ENCODE results near the gene SPEF2.

The SPEF2 gene

DNA sequence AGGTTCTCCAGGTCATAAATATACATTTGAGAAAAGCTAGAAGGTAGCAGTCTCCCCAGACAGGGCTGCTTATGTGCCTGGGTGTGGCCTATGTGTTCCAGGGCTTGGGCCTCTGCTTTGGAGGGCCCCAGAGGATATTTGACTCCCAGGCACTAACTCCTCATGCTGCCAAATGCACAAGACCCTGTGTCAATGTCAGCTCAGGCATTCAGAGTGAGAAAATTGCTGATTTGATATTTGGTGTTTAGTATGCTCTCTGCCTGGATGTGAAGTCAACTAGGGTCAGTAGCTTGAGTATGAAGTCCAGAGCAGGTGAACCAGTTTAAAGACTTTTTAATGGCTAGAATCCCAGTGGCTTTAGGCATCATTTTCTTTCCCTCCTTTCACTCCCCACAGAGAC is 181.5 kb downstream of the SPEF2 start:
- Mint-ChIP-seq H3K27me3 (no peaks in the 10 kb centered on the region), H3K4me1 (peaks cover 62% of the 10 kb centered on the region), H3K27ac (no peak overlapping the region), H3K36me3 (ENCODE audit: low read depth) (no peaks in the 10 kb centered on the region), H3K9me3 (no peaks in the 10 kb centered on the region), H3K4me3 (no peak overlapping the region)
- DNase-seq = no peak
- ATAC-seq = no peak

DNA sequence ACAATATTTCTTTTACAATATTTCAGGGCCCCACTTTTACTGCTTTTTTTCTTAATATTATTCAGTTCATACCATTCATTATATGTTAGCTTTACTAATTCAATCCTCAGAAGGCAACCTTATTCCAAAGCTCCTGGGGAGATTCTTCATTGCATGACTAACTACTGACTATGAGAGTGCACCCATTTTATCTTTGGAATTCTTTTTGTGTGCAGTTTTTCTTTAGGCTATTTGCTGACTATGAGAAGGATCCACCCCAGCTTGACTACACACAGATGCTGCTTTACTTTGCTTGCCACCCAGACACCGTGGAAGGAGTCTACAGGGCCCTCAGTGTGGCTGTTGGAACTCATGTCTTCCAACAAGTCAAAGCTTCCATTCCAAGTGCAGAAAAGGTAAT is 182.1 kb downstream of the SPEF2 start:
- Mint-ChIP-seq H3K4me1 (peaks cover 62% of the 10 kb centered on the region), H3K36me3 (ENCODE audit: low read depth) (no peaks in the 10 kb centered on the region), H3K27ac (no peak overlapping the region), H3K27me3 (no peaks in the 10 kb centered on the region), H3K9me3 (no peaks in the 10 kb centered on the region), H3K4me3 (no peak overlapping the region)
- ATAC-seq = no peak
- no peak for DNase-seq

DNA sequence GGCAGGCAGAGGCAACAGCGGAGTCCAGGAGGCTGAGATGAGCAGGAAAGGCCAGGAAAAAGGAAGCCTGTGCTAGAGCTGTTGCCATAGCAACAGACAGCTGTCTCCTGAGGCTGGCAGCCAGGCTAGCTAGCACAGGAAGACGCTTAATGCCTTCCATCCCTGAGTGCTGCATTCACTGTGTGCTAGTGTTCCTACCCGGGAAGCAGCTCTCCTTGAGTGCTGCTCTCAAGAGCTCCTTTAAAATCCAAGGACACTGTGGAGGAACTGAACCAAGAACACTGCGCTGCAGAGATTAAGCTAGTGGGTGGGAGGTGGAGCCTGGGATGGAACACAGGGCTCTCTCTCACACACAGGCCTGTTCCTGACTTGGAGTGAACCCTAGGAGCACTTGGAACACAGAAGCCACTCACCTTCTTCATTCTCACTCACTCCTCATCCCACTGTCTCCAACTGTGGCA is 185.6 kb downstream of the SPEF2 start:
- no peak overlapping the region for H3K4me3 Mint-ChIP-seq
- no peak for ATAC-seq
- DNase-seq = no peak
- H3K9me3 Mint-ChIP-seq = no peaks in the 10 kb centered on the region
- H3K27me3 Mint-ChIP-seq = no peaks in the 10 kb centered on the region
- H3K4me1 Mint-ChIP-seq = peaks cover 64% of the 10 kb centered on the region
- H3K36me3 Mint-ChIP-seq (ENCODE audit: low read depth) = peaks cover 2% of the 10 kb centered on the region
- peak overlapping the region; percentile 87 for H3K27ac Mint-ChIP-seq

DNA sequence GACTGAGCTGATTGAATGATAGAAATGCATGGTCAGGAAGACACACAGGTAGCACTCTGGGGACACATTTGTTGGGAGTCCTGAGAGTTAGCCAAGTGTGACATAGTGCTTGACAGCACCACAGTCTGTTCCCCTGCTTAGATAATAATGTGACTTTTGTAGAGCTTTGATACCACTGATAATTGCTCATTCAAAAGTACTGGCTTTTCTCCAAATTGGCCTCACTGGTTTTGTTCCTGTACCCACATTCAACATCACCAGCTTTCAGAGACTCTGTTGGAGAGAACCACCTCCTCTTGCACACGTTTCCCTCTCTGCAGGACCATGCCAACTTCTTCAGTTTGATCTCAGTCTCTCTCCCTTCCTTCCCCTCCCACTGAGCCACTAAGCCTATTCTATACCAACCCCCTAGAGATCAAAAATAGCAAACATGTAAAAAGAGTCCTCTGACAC is 186.6 kb downstream of the SPEF2 start:
- Mint-ChIP-seq H3K4me1 (peaks cover 68% of the 10 kb centered on the region), H3K9me3 (no peaks in the 10 kb centered on the region), H3K27ac (peak overlapping the region; percentile 87), H3K36me3 (ENCODE audit: low read depth) (peaks cover 2% of the 10 kb centered on the region), H3K4me3 (no peak overlapping the region), H3K27me3 (no peaks in the 10 kb centered on the region)
- DNase-seq (no peak), ATAC-seq (peak; percentile 65)

DNA sequence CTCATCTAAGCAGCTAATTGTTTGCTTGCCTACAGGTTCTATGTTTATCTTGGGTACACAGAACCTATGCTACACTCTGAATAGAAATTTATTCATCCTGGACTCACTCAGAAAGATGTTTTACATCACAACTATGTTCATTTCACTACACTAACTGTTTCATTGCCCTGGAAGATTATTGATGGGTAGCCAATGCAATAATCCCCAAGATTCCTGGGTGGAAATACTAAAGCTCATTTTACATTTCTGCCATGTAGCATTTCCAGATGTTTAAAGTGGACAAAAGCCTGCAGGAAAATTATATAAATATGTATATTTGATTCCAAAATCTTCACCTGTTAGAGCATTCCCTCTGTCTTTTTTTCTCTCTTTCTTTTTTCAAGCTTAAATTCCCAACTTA is 187.2 kb downstream of the SPEF2 start:
- peaks cover 2% of the 10 kb centered on the region for H3K36me3 Mint-ChIP-seq (ENCODE audit: low read depth)
- H3K4me3 Mint-ChIP-seq = no peak overlapping the region
- H3K4me1 Mint-ChIP-seq = peaks cover 74% of the 10 kb centered on the region
- no peak for ATAC-seq
- H3K9me3 Mint-ChIP-seq = no peaks in the 10 kb centered on the region
- H3K27ac Mint-ChIP-seq = peak overlapping the region; percentile 87
- H3K27me3 Mint-ChIP-seq = no peaks in the 10 kb centered on the region
- no peak for DNase-seq

DNA sequence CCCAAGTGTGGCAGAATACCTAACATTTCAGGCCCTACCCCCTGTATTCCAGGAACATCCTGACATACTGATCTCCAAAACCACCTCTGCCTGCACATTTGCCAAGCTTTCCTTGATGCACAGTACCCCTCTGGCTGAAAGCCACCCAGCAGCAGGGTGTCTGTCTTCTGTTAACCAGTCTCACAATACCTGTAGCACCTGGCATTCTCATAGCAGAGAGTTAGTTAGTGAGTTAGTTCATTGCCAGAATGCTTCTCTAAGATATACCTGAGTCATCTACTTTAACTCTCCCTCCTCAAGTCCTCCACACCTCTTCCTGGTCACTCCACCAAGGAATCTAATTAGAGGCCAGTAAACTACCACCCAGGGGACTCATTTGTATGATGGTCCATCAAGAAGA is 192.9 kb downstream of the SPEF2 start:
- DNase-seq (no peak), ATAC-seq (no peak)
- peak overlapping the region; percentile 5 for H3K4me3 Mint-ChIP-seq
- no peaks in the 10 kb centered on the region for H3K27me3 Mint-ChIP-seq
- no peaks in the 10 kb centered on the region for H3K9me3 Mint-ChIP-seq
- peak overlapping the region; percentile 73 for H3K27ac Mint-ChIP-seq
- peaks cover 71% of the 10 kb centered on the region for H3K4me1 Mint-ChIP-seq
- peaks cover 2% of the 10 kb centered on the region for H3K36me3 Mint-ChIP-seq (ENCODE audit: low read depth)

DNA sequence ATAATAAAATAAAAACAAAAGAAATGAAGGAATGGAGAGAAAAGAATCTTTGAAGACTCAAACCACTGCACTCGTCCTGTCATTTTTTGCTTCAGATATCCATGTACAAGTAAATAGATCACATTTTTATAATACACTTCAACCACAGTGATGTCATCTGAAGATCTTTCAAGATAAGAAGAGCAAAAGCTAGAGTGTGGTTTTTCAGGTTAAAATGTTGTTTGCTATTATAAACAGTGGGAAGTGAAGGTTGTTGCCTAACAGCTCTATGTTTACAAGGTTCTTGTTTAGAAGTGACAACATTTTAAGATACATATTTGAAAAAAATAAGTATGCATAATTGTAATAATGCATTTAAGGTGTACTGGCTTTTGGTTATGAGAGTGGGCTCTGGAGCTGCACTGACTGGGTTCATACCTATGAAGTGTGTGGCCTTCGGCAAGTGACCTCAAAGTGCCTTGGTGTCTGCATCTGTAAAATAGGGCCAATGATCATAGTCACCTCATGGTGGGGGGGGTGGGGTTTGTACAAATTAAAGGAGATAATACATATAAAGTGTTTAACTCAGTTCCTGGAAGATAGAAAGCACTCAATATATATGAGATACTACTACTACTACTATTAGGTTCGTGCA is 193.6 kb downstream of the SPEF2 start:
- Mint-ChIP-seq H3K4me1 (peaks cover 65% of the 10 kb centered on the region), H3K27ac (peak overlapping the region; percentile 73), H3K36me3 (ENCODE audit: low read depth) (peaks cover 2% of the 10 kb centered on the region), H3K27me3 (no peaks in the 10 kb centered on the region), H3K9me3 (no peaks in the 10 kb centered on the region), H3K4me3 (no peak overlapping the region)
- ATAC-seq (peak; percentile 58), DNase-seq (no peak)

DNA sequence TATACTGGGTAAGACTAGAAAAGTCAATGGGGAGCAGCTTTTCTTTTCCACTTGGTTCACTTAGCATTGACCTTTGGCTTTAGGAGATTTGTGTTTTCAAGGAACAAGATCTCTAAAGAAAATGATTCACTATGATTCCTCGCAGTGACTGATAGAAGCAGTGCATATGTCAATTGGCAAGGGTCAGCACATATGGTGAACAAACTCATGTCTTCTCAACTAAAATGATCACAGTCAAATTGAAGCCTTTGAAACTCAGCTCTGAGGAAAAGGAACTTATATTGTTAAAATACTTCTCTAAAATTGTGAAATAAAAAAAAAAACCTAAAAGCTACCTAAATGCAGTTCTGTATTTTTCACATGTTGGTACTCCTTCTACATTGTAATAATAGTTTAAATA is 195.9 kb downstream of the SPEF2 start:
- Mint-ChIP-seq H3K4me1 (peaks cover 43% of the 10 kb centered on the region), H3K4me3 (no peak overlapping the region), H3K9me3 (no peaks in the 10 kb centered on the region), H3K27ac (peak overlapping the region; percentile 57), H3K27me3 (no peaks in the 10 kb centered on the region), H3K36me3 (ENCODE audit: low read depth) (no peaks in the 10 kb centered on the region)
- ATAC-seq (no peak), DNase-seq (no peak)

DNA sequence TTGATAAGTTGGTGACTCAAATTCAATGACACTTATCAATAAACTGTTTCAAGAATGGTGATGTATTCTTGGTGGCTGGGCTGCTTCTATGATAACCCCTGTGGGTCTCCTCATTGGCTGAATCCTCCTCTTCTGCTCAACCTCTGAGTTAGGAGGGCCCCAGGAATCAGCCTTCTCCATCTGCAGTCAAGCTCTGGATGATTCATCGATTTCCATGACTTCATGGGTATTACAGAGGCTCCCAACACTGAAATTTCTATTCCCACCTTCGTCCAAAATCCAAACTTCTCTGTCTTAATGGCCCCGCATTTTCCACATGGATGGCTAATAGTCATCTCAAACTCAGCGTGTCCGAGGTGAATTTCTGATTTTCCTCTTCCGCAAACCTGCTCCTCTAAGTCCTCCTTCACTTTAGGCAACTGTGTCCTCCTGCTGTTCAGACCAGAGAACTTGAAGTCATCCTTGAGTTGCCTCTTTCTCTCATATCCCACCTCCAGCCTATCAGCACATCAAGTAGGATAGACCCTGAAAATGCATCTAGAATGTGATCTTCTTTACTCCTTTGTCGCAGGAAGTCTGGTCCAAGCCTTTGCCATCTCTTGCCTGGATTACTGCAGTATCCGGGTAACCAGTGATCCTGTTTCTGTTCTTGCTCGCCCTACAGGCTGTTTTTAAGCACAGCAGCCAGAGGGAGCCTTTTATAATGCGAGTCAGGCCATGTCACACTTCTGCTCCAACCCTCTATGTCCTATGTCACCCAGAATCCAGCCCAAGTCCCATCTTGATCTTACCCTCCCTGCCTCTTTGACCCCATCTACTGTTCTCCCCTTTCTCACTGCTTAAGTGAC is 197.7 kb downstream of the SPEF2 start:
- Mint-ChIP-seq H3K27me3 (no peaks in the 10 kb centered on the region), H3K36me3 (ENCODE audit: low read depth) (peaks cover 3% of the 10 kb centered on the region), H3K27ac (no peak overlapping the region), H3K9me3 (no peaks in the 10 kb centered on the region), H3K4me1 (peaks cover 45% of the 10 kb centered on the region), H3K4me3 (no peak overlapping the region)
- peak; percentile 41 for ATAC-seq
- DNase-seq = no peak

DNA sequence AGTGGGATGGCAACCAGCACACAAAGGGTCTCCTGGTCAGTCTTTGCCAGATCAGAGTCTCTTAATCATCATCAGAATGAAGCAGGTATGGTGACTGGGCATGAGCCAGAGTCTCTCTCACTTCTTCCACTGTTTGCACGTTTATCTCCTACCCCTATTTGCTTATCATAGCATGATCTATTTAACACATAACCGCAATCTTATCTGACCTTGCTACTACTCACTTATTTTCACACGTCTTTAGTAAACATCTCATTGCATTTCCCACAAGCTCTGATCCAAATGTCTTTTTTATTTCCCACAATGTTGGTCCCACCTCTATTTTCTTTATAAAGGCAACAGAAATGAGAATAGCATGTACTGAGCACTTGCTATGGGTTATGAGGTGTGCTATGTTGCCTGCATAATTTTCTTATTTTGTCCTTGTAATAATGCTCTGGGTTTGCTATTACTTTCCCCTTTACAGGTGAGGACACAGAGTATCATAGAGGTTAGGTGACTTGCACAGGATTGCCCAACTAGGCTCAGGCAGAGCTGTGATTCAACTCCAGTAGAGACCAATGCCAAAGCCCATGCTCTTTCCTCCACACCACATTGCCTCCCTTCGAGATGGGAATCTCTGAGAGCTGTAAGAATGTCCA is 199.3 kb downstream of the SPEF2 start:
- H3K9me3 Mint-ChIP-seq = peaks cover 4% of the 10 kb centered on the region
- ATAC-seq (peak; percentile 26), DNase-seq (no peak)
- no peak overlapping the region for H3K27ac Mint-ChIP-seq
- no peak overlapping the region for H3K4me3 Mint-ChIP-seq
- no peaks in the 10 kb centered on the region for H3K27me3 Mint-ChIP-seq
- H3K36me3 Mint-ChIP-seq (ENCODE audit: low read depth) = peaks cover 7% of the 10 kb centered on the region
- peaks cover 44% of the 10 kb centered on the region for H3K4me1 Mint-ChIP-seq

DNA sequence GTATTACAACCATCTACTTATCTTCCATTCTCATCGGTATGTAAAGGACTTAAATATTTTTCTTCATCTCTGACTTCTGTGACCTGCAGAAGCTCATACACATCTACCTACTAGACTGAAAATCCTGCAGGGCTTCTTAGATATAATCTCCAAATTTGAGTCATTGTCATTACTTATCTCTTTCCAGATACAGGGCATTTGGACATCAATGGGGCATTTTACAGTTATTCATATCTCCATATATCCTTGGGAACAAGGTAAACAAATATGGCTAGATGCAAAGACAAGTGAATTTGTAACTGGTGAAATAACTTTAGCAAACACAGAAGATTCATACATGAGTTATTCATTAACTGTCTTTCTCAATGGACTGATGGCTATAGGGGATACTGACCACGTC is 201.4 kb downstream of the SPEF2 start:
- Mint-ChIP-seq H3K4me1 (peaks cover 53% of the 10 kb centered on the region), H3K27me3 (no peaks in the 10 kb centered on the region), H3K4me3 (peak overlapping the region; percentile 19), H3K27ac (peak overlapping the region; percentile 65), H3K36me3 (ENCODE audit: low read depth) (peaks cover 7% of the 10 kb centered on the region), H3K9me3 (peaks cover 4% of the 10 kb centered on the region)
- ATAC-seq (no peak), DNase-seq (no peak)

DNA sequence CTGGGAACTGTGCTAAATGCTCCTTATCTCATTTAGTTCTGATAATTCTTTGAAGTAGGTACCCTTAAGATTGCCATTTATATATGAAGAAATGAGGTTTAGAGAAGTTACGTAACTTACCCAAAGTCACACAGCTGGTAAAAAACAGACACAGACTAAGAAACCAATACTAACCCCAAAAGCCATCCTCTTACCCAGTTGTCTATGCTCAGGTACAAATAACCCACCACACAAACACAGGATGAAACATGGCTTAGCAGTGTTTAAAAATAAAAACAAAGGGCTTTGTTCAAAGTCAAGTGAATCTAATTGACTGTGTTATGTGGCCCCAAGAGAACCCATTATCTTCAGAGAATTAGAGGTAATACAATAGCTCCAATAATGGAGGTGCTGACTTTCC is 202.0 kb downstream of the SPEF2 start:
- Mint-ChIP-seq H3K9me3 (peaks cover 4% of the 10 kb centered on the region), H3K36me3 (ENCODE audit: low read depth) (peaks cover 9% of the 10 kb centered on the region), H3K27ac (peak overlapping the region; percentile 65), H3K4me3 (no peak overlapping the region), H3K4me1 (peaks cover 59% of the 10 kb centered on the region), H3K27me3 (no peaks in the 10 kb centered on the region)
- DNase-seq (no peak), ATAC-seq (no peak)

DNA sequence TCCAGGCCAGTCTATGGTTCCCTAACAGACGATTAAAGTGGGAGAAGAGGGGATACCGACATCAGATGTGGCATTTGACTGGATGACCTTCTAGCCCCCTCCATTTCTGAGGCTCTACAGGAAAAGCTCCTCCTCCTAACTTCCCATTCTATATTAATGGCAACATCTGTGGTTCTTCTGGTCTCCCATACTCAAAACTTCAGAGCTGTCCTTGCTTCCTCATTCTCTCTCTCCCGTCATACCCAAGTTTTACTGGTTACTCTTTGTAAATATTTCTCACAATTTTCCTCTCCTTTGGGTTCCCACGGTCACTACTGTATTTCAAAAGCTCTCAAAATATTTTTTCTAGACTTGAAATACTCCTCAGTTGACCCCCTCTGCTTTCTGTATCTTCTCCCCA is 203.1 kb downstream of the SPEF2 start:
- ATAC-seq (no peak), DNase-seq (no peak)
- Mint-ChIP-seq H3K27me3 (no peaks in the 10 kb centered on the region), H3K36me3 (ENCODE audit: low read depth) (peaks cover 10% of the 10 kb centered on the region), H3K4me1 (peaks cover 70% of the 10 kb centered on the region), H3K4me3 (no peak overlapping the region), H3K27ac (peak overlapping the region; percentile 65), H3K9me3 (peaks cover 4% of the 10 kb centered on the region)

DNA sequence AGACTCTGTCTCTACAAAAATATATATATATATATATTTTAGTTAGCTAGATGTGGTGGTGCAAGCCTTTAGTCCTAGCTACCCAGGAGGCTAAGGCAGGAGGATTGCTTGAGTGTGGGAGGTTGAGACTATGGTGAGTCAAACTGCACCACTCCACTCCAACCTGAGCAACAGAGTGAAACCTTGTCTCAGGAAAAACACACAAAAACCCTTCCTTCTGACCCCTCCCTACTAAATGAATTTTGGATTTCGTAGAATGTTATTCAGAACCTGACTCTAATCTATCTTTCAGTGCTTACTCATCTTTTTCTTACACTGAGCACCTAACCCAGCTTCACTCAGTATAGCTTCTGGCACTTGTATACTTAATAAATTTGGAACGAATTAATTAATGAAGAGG is 203.8 kb downstream of the SPEF2 start:
- Mint-ChIP-seq H3K9me3 (peaks cover 4% of the 10 kb centered on the region), H3K4me3 (peak overlapping the region; percentile 58), H3K36me3 (ENCODE audit: low read depth) (peaks cover 10% of the 10 kb centered on the region), H3K27ac (peak overlapping the region; percentile 99), H3K4me1 (peaks cover 78% of the 10 kb centered on the region), H3K27me3 (no peaks in the 10 kb centered on the region)
- DNase-seq (no peak), ATAC-seq (peak; percentile 62)

DNA sequence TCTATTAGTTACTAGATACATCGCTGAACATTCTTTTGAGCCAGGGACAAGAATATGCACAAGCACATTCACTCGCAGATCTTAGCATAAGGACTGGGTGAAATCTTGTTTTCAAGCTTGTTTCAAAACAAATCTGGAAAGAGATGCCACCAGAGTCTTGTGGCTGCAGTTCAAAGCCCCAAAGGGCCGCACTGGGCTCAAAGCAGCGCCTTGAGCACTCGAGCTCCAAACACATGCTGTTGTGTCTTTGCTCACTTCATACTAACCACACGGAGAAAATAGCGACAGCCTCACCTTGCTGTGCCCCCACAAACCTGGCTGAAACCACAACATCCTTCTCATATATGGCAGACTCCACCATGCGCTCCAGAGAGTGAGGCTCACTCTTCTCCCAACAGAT is 204.8 kb downstream of the SPEF2 start:
- peak overlapping the region; percentile 58 for H3K4me3 Mint-ChIP-seq
- peaks cover 10% of the 10 kb centered on the region for H3K36me3 Mint-ChIP-seq (ENCODE audit: low read depth)
- H3K9me3 Mint-ChIP-seq = peaks cover 4% of the 10 kb centered on the region
- no peaks in the 10 kb centered on the region for H3K27me3 Mint-ChIP-seq
- DNase-seq (no peak), ATAC-seq (peak; percentile 12)
- H3K27ac Mint-ChIP-seq = peak overlapping the region; percentile 99
- H3K4me1 Mint-ChIP-seq = peaks cover 88% of the 10 kb centered on the region
